WERI-Rb-1 (cell line): ENCODE data around the gene JPH4.

Experiments used
- DNase-seq: peaks from one replicate; pipeline ENCODE4 v3.0.0-alpha.2; 2020
- H3K27ac ChIP-seq: fragments of 250-450 bp; sonication (Bioruptor Pico); 2 replicates; pipeline ENCODE4 v1.5.1; 2020; ENCODE audit warnings: mild to moderate bottlenecking, moderate library complexity
- H3K27me3 ChIP-seq: fragments of 250-450 bp; sonication (Bioruptor Pico); 2 replicates; pipeline ENCODE4 v1.5.1; 2021; ENCODE audit warnings: mild to moderate bottlenecking, low read depth, moderate library complexity; ENCODE audit not compliant: insufficient read depth, severe bottlenecking
- H3K36me3 ChIP-seq: fragments of 250-450 bp; sonication (Bioruptor Pico); 2 replicates; pipeline ENCODE4 v1.5.1; 2020; ENCODE audit warnings: mild to moderate bottlenecking, moderate library complexity
- H3K4me3 ChIP-seq: 2 replicates; pipeline ENCODE4 v1.5.1; 2011; ENCODE audit warnings: low read depth, mild to moderate bottlenecking, control low read depth, low read length
- H3K9me3 ChIP-seq: fragments of 250-450 bp; sonication (Bioruptor Pico); 2 replicates; pipeline ENCODE4 v1.5.1; 2021; ENCODE audit warnings: mild to moderate bottlenecking, moderate library complexity; ENCODE audit not compliant: severe bottlenecking
- TF ChIP-seq, protein P1 (sequence below): IDR thresholded peaks from 2 replicates; pipeline ENCODE4 v1.5.1; 2011; ENCODE audit warnings: low read depth, mild to moderate bottlenecking, control low read depth, inconsistent platforms, low read length

Gene JPH4

DNA sequence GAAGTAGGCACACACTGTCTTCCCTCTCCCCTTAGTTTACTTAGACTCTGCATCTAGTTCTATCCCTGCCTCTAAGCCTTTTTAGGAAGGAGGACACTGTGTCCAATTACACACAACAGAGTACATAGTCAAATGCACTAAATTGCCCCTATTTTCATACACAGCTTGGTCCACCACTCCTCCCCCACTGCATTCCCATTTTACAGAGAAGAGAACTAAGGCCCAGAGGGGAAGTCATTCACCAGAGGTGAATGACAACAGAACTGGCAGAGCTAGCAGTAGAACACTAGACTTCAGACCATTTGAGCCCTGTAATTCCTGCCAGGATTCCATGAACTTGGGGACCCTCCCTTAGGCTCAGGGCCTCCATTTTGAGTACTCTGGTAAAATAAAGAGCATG, 1.1 kb upstream of the JPH4 start:
- Histone ChIP-seq H3K27me3 (peaks cover 5% of the 10 kb centered on the region), H3K36me3 (no peaks in the 10 kb centered on the region), H3K4me3 (no peak overlapping the region), H3K9me3 (no peaks in the 10 kb centered on the region), H3K27ac (no peak overlapping the region)
- TF ChIP-seq, protein P1, sequence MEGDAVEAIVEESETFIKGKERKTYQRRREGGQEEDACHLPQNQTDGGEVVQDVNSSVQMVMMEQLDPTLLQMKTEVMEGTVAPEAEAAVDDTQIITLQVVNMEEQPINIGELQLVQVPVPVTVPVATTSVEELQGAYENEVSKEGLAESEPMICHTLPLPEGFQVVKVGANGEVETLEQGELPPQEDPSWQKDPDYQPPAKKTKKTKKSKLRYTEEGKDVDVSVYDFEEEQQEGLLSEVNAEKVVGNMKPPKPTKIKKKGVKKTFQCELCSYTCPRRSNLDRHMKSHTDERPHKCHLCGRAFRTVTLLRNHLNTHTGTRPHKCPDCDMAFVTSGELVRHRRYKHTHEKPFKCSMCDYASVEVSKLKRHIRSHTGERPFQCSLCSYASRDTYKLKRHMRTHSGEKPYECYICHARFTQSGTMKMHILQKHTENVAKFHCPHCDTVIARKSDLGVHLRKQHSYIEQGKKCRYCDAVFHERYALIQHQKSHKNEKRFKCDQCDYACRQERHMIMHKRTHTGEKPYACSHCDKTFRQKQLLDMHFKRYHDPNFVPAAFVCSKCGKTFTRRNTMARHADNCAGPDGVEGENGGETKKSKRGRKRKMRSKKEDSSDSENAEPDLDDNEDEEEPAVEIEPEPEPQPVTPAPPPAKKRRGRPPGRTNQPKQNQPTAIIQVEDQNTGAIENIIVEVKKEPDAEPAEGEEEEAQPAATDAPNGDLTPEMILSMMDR: no peak
- DNase-seq: no peak

DNA sequence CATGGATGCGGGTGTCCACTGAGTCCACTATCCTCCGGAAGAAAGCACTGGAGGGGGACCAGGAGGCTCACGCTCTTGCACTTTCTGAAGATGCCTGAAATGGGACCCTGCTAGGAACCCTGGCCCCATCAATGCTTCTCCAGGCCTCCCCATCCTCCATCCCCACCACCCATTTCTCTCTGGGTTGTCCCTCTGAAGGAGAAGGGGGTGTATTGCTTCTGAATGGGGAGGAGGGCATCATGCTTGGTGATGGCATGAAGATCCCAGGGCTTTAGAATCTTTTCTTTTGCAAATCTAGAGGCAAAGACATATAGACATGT, 681 bp upstream of the JPH4 start:
- H3K9me3 ChIP-seq: no peaks in the 10 kb centered on the region
- no peak for DNase-seq
- no peak overlapping the region for H3K27ac ChIP-seq
- H3K36me3 ChIP-seq: no peaks in the 10 kb centered on the region
- H3K4me3 ChIP-seq: no peak overlapping the region
- peaks cover 5% of the 10 kb centered on the region for H3K27me3 ChIP-seq
- TF ChIP-seq, protein P1: no peak

DNA sequence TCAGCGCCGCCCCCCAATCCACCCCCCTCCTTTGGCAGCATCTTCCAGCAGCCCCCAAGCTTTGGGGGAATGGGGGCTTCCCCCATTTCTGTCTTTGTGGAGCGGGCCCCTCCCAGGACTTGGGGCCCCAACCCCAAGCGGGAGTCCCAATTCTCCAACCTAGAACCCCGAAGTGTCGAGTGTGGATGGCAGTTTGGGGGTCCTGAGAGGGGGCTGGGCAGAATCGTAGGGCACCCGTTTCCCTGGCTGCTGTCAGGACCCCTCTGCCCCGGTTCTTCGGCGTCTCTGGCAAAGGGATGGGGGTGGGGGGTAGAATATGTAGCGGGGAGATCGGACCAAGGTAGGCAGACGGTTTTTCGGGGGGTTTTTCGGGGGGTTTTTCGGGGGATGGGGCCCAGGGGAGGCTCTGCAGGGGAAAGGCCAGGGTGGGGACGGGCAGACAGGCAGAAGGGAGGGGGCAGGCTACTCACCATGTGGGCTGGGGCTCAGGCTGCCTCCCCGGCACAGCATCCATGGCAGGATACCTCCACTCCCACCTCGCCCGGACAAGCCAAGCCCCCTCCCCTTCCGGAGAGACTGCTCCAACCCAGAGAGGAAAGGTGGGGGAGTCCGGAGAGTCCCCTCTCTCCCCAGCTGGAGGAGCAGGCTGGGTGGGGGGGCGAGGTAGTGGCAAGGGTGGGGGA, 739 bp downstream of the JPH4 start:
- H3K36me3 ChIP-seq: no peaks in the 10 kb centered on the region
- no peak overlapping the region for H3K27ac ChIP-seq
- TF ChIP-seq, protein P1: no peak
- H3K27me3 ChIP-seq: peaks cover 5% of the 10 kb centered on the region
- DNase-seq: no peak
- H3K9me3 ChIP-seq: no peaks in the 10 kb centered on the region
- peak overlapping the region; percentile 63 for H3K4me3 ChIP-seq

DNA sequence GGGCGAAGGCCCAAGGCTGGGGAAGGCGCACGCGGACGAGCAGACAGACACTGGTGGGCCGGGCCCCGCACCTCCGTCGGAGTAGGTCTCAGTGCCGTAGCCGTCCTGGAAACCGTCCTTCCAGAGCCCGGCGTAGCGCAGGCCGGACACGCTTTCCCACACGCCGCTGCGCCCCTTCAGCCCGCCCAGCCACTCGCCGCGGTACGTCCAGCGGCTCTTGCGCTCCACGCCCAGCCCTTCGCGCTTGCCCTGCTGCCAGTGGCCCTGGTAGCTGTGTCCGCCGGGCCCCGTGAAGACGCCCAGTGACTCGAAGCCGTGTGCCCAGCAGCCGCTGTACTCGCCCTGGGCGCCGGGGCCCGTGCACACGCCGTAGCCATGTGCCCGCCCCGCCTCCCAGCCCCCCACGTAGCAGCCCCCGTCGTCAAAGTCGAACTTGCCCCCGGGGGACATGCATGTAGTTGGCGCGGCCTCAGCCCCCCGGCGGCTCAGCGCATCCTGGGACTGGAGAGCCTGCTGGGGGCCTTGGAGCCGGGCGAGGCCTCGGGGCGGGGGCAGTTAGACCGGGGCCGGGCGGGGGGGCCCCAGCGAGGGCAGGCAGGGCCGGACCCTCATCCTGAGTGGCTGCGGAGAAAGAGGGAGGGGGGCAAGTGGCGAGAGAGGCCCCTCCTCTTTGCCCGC, 1.4 kb downstream of the JPH4 start:
- peak overlapping the region; percentile 63 for H3K4me3 ChIP-seq
- TF ChIP-seq, protein P1: no peak
- DNase-seq: no peak
- H3K27me3 ChIP-seq: peaks cover 5% of the 10 kb centered on the region
- H3K9me3 ChIP-seq: no peaks in the 10 kb centered on the region
- H3K27ac ChIP-seq: no peak overlapping the region
- no peaks in the 10 kb centered on the region for H3K36me3 ChIP-seq

DNA sequence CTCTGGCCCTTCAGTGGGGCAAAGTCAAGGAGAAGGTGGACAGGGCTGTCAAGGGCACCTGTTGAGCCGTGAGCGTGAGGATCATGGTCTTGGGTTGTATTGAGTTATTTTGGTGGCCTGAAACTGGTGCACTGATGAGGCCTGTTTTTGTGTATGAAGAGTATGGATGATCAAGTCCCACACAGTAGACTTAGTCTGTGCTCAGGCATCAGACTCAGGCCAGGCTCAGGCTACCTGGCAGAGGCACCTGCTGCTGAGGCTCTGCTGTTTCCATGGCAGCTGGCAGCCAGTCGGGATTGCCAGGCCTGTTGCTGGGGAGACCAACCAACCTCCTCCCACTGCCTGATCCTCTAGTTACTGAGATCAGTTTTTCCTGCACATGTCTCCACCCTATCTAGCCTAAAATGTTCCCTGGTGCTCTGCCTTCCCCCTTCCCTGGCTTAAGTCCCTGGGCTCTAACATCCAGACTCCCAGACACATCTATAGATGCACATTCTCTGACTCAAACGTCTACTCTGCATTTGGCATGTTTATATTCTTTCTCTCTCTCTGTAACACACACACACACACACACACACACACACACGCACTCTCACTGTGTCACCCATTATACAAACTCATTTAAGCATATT, 5.1 kb downstream of the JPH4 start:
- Histone ChIP-seq H3K27me3 (peaks cover 5% of the 10 kb centered on the region), H3K4me3 (no peak overlapping the region), H3K9me3 (no peaks in the 10 kb centered on the region), H3K27ac (no peak overlapping the region), H3K36me3 (no peaks in the 10 kb centered on the region)
- TF ChIP-seq, protein P1: no peak
- DNase-seq: no peak
